ENCODE data around the gene PKDREJ.

DNA sequence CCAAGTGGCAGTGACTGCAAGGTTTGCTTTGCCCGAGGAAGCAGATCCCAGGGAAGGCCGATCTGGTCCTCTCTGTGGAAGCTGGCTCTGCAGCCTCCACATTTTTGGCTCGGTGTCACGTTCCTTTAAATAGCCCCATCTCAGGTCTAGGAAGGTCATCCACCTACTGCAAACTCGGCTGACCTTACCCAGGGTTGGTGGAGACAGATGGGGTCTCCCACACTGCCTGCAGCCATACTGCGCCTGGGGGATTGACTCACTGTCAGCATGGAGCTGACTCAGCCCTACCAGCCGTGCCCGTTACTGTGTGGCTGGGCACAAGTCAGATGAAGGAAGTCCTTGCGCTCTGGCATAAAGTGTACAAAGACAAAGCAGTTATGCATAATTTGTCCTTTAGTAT lies 29.9 kb downstream of the PKDREJ start:
- TF ChIP-seq, protein P1, sequence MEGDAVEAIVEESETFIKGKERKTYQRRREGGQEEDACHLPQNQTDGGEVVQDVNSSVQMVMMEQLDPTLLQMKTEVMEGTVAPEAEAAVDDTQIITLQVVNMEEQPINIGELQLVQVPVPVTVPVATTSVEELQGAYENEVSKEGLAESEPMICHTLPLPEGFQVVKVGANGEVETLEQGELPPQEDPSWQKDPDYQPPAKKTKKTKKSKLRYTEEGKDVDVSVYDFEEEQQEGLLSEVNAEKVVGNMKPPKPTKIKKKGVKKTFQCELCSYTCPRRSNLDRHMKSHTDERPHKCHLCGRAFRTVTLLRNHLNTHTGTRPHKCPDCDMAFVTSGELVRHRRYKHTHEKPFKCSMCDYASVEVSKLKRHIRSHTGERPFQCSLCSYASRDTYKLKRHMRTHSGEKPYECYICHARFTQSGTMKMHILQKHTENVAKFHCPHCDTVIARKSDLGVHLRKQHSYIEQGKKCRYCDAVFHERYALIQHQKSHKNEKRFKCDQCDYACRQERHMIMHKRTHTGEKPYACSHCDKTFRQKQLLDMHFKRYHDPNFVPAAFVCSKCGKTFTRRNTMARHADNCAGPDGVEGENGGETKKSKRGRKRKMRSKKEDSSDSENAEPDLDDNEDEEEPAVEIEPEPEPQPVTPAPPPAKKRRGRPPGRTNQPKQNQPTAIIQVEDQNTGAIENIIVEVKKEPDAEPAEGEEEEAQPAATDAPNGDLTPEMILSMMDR (IDR thresholded peaks at IDR 0.05): no peak
- TF ChIP-seq POLR2AphosphoS5 (IDR thresholded peaks at IDR 0.05; ENCODE audit: low read depth, low read length) (no peak), SIN3A (IDR thresholded peaks at IDR 0.05; ENCODE audit: borderline replicate concordance, insufficient read depth, low read depth, low read length) (no peak)
- TF ChIP-seq, protein P2, sequence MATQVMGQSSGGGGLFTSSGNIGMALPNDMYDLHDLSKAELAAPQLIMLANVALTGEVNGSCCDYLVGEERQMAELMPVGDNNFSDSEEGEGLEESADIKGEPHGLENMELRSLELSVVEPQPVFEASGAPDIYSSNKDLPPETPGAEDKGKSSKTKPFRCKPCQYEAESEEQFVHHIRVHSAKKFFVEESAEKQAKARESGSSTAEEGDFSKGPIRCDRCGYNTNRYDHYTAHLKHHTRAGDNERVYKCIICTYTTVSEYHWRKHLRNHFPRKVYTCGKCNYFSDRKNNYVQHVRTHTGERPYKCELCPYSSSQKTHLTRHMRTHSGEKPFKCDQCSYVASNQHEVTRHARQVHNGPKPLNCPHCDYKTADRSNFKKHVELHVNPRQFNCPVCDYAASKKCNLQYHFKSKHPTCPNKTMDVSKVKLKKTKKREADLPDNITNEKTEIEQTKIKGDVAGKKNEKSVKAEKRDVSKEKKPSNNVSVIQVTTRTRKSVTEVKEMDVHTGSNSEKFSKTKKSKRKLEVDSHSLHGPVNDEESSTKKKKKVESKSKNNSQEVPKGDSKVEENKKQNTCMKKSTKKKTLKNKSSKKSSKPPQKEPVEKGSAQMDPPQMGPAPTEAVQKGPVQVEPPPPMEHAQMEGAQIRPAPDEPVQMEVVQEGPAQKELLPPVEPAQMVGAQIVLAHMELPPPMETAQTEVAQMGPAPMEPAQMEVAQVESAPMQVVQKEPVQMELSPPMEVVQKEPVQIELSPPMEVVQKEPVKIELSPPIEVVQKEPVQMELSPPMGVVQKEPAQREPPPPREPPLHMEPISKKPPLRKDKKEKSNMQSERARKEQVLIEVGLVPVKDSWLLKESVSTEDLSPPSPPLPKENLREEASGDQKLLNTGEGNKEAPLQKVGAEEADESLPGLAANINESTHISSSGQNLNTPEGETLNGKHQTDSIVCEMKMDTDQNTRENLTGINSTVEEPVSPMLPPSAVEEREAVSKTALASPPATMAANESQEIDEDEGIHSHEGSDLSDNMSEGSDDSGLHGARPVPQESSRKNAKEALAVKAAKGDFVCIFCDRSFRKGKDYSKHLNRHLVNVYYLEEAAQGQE (IDR thresholded peaks at IDR 0.05; ENCODE audit: insufficient read depth in 1 of 2, low read depth in 2 of 2, low read length in 1 of 2): no peak
